Measurements from ENCODE around the gene PPP2R2B.
A peak's percentile ranks its signal among the peaks of the same experiment; 100 is the strongest.

Gene PPP2R2B

GRCh38 chr5:146681585-146682105 is 196.9 kb downstream of the PPP2R2B start:
- no peak for DNase-seq (ENCODE audit: low read depth)
- H3K4me3 ChIP-seq (ENCODE audit: low read depth, low read length) = no peak overlapping the region

GRCh38 chr5:146680846-146681584 is 197.5 kb downstream of the PPP2R2B start:
- no peak for DNase-seq (ENCODE audit: low read depth)
- H3K4me3 ChIP-seq (ENCODE audit: low read depth, low read length) = no peak overlapping the region

- H3K4me3 ChIP-seq (ENCODE audit: low read depth, low read length) = no peak overlapping the region
- DNase-seq (ENCODE audit: low read depth) = no peak
Observed at GRCh38 chr5:146675636-146676035, 202.9 kb downstream of the PPP2R2B start.

- no peak overlapping the region for H3K4me3 ChIP-seq (ENCODE audit: low read depth, low read length)
- DNase-seq (ENCODE audit: low read depth) = no peak
Observed at GRCh38 chr5:146672866-146673265, 205.7 kb downstream of the PPP2R2B start.

GRCh38 chr5:146671561-146672295 is 206.8 kb downstream of the PPP2R2B start:
- H3K4me3 ChIP-seq (ENCODE audit: low read depth, low read length) = no peak overlapping the region
- DNase-seq (ENCODE audit: low read depth) = no peak

GRCh38 chr5:146669656-146670055 is 208.9 kb downstream of the PPP2R2B start:
- no peak for DNase-seq (ENCODE audit: low read depth)

GRCh38 chr5:146667633-146668272 is 210.8 kb downstream of the PPP2R2B start:
- peak; percentile 11 for DNase-seq (ENCODE audit: low read depth)

More at GRCh38 chr5:146669656-146670055, 208.9 kb downstream of the PPP2R2B start:
- no peak overlapping the region for H3K4me3 ChIP-seq (ENCODE audit: low read depth, low read length)

GRCh38 chr5:146662229-146662628 is 216.3 kb downstream of the PPP2R2B start:
- no peak for DNase-seq (ENCODE audit: low read depth)
- H3K4me3 ChIP-seq (ENCODE audit: low read depth, low read length) = no peak overlapping the region

More at GRCh38 chr5:146667633-146668272, 210.8 kb downstream of the PPP2R2B start:
- H3K4me3 ChIP-seq (ENCODE audit: low read depth, low read length) = no peak overlapping the region

- no peak overlapping the region for H3K4me3 ChIP-seq (ENCODE audit: low read depth, low read length)
- DNase-seq (ENCODE audit: low read depth) = no peak
Observed at GRCh38 chr5:146660376-146660960, 218.1 kb downstream of the PPP2R2B start.

GRCh38 chr5:146659961-146660360 is 218.6 kb downstream of the PPP2R2B start:
- H3K4me3 ChIP-seq (ENCODE audit: low read depth, low read length) = no peak overlapping the region
- no peak for DNase-seq (ENCODE audit: low read depth)

GRCh38 chr5:146656703-146657102 is 221.9 kb downstream of the PPP2R2B start:
- no peak overlapping the region for H3K4me3 ChIP-seq (ENCODE audit: low read depth, low read length)

GRCh38 chr5:146653560-146653959 is 225.0 kb downstream of the PPP2R2B start:
- DNase-seq (ENCODE audit: low read depth) = no peak

More at GRCh38 chr5:146656703-146657102, 221.9 kb downstream of the PPP2R2B start:
- no peak for DNase-seq (ENCODE audit: low read depth)

GRCh38 chr5:146652547-146652946 is 226.0 kb downstream of the PPP2R2B start:
- no peak overlapping the region for H3K4me3 ChIP-seq (ENCODE audit: low read depth, low read length)
- DNase-seq (ENCODE audit: low read depth) = no peak

More at GRCh38 chr5:146653560-146653959, 225.0 kb downstream of the PPP2R2B start:
- no peak overlapping the region for H3K4me3 ChIP-seq (ENCODE audit: low read depth, low read length)

GRCh38 chr5:146647656-146648199 is 230.8 kb downstream of the PPP2R2B start:
- DNase-seq (ENCODE audit: low read depth) = no peak
- no peak overlapping the region for H3K4me3 ChIP-seq (ENCODE audit: low read depth, low read length)

GRCh38 chr5:146646441-146646840 is 232.1 kb downstream of the PPP2R2B start:
- no peak overlapping the region for H3K4me3 ChIP-seq (ENCODE audit: low read depth, low read length)
- no peak for DNase-seq (ENCODE audit: low read depth)

- H3K4me3 ChIP-seq (ENCODE audit: low read depth, low read length) = no peak overlapping the region
- no peak for DNase-seq (ENCODE audit: low read depth)
Observed at GRCh38 chr5:146645342-146645741, 233.2 kb downstream of the PPP2R2B start.

GRCh38 chr5:146644831-146645230 is 233.7 kb downstream of the PPP2R2B start:
- no peak overlapping the region for H3K4me3 ChIP-seq (ENCODE audit: low read depth, low read length)
- no peak for DNase-seq (ENCODE audit: low read depth)

GRCh38 chr5:146643776-146644175 is 234.8 kb downstream of the PPP2R2B start:
- DNase-seq (ENCODE audit: low read depth) = no peak
- no peak overlapping the region for H3K4me3 ChIP-seq (ENCODE audit: low read depth, low read length)

GRCh38 chr5:146642410-146642809 is 236.1 kb downstream of the PPP2R2B start:
- no peak overlapping the region for H3K4me3 ChIP-seq (ENCODE audit: low read depth, low read length)
- DNase-seq (ENCODE audit: low read depth) = no peak

Measured in skeletal muscle cell (primary cell).